Activated CD4-positive, CD25-positive, alpha-beta regulatory T cell (primary cell): ENCODE results near the gene DNAJC13.
"Not testable (repeated sequence)": the region's sequence is repeated elsewhere in the genome, so short reads cannot be mapped to it uniquely, and the experiment has no call there.

ENCODE experiments used
- DNase-seq, 4 experiments: peaks; one replicate each; lab custom pipeline; 2025; lab: John Stamatoyannopoulos, UW

The DNAJC13 gene

GRCh38 chr3:132416807-132417694 is at the start of gene DNAJC13:
DNAJC13 (plus strand) TSS chr3:132417502; CDS start chr3:132434551, 17,049 bp downstream.
- peak; percentile 86 to 93 (median 88) for DNase-seq

GRCh38 chr3:132368515-132368914 is 48.8 kb upstream of the DNAJC13 start:
- DNase-seq = no peak

- no peak for DNase-seq
Measured at GRCh38 chr3:132368962-132369361, 48.3 kb upstream of the DNAJC13 start.

- not testable (repeated sequence) for DNase-seq
Measured at GRCh38 chr3:132376945-132377354, 40.4 kb upstream of the DNAJC13 start.

- no peak for DNase-seq
Measured at GRCh38 chr3:132378048-132378762, 39.1 kb upstream of the DNAJC13 start.

GRCh38 chr3:132378846-132379245 is 38.5 kb upstream of the DNAJC13 start:
- no peak for DNase-seq

GRCh38 chr3:132380920-132381319 is 36.4 kb upstream of the DNAJC13 start:
- DNase-seq = no peak

- DNase-seq = no peak
Measured at GRCh38 chr3:132381348-132381944, 35.9 kb upstream of the DNAJC13 start.

- no peak for DNase-seq
Measured at GRCh38 chr3:132382267-132382666, 35.0 kb upstream of the DNAJC13 start.

GRCh38 chr3:132382688-132383194 is 34.6 kb upstream of the DNAJC13 start:
- no peak for DNase-seq

- no peak for DNase-seq
Measured at GRCh38 chr3:132386259-132386658, 31.0 kb upstream of the DNAJC13 start.

GRCh38 chr3:132392675-132393074 is 24.6 kb upstream of the DNAJC13 start:
- DNase-seq = not testable (repeated sequence)

- DNase-seq = no peak
Measured at GRCh38 chr3:132394320-132394719, 23.0 kb upstream of the DNAJC13 start.

- DNase-seq = no peak
Measured at GRCh38 chr3:132395126-132395525, 22.2 kb upstream of the DNAJC13 start.

- no peak for DNase-seq
Measured at GRCh38 chr3:132396255-132396654, 21.0 kb upstream of the DNAJC13 start.

- not testable (repeated sequence) for DNase-seq
Measured at GRCh38 chr3:132396776-132397175, 20.5 kb upstream of the DNAJC13 start.

- no peak for DNase-seq
Measured at GRCh38 chr3:132399054-132399929, 18.0 kb upstream of the DNAJC13 start.

GRCh38 chr3:132401255-132401654 is 16.0 kb upstream of the DNAJC13 start:
- DNase-seq = no peak

GRCh38 chr3:132404276-132404675 is 13.0 kb upstream of the DNAJC13 start:
- no peak for DNase-seq

GRCh38 chr3:132405188-132405587 is 12.1 kb upstream of the DNAJC13 start:
- DNase-seq = no peak

GRCh38 chr3:132405609-132406299 is 11.5 kb upstream of the DNAJC13 start:
- no peak for DNase-seq
